HepG2 (cell line): ENCODE measurements around the gene ATP6V0A1. TPM values are rescaled to one million over a fixed set of nuclear protein-coding genes. Genes with fewer than 3 reads are reported as not detected.

Experiments used
- ATAC-seq: fragments of 200-7000 bp; cut with Tn5 transposase; 3 replicates; pipeline ENCODE4 v1.9.1; 2020; ENCODE audit warnings: mild to moderate bottlenecking, moderate library complexity
- BruUV-seq: library from RNA; stranded (reverse); fragments of 400-500 nt; replicated peaks from 2 replicates; lab custom pipeline; 2021; lab: Mats Ljungman, UMichigan
- CTCF ChIA-PET: fragments of 300-600 bp; formaldehyde crosslinking; extraction: SDS; loops from one replicate; lab custom pipeline; 2021; ENCODE audit warnings: low total read pairs, inconsistent platforms, low intra/inter-chr PET ratio; lab: Yijun Ruan, JAX
- POLR2A ChIA-PET: fragments of 350-600 bp; sonication (Branson Sonifier 250); formaldehyde crosslinking; loops from one replicate; lab custom pipeline; 2020; ENCODE audit warnings: antibody characterized with exemption, inconsistent platforms; lab: Yijun Ruan, JAX
- DNase-seq: peaks from one replicate; pipeline ENCODE4 v3.0.0-alpha.2; 2015; ENCODE audit warnings: low spot score
- FAIRE-seq: peaks from 3 replicates; lab custom pipeline; 2011; peaks lifted over from hg19 to GRCh38; lab: Jason Lieb, UNC
- H2AFZ ChIP-seq: one replicate; pipeline ENCODE4 v1.6.1; 2011; ENCODE audit warnings: low read length, inconsistent platforms
- H3K27ac ChIP-seq: fragments of 300-600 bp; 3 replicates; pipeline ENCODE4 v1.8.0; 2011; ENCODE audit warnings: mixed run types, mild to moderate bottlenecking, mixed read lengths, low read length, inconsistent platforms; ENCODE audit not compliant: insufficient read depth; ENCODE audit errors: extremely low read length
- H3K27me3 ChIP-seq, 2 experiments: fragments of 200-600 bp in 1 of 2; 2 replicates in 1 of 2; 3 replicates in 1 of 2; pipeline versions ENCODE4 v1.6.0 to v1.8.0; 2011; ENCODE audit warnings: low read length in 2 of 2, mild to moderate bottlenecking in 2 of 2, moderate library complexity in 2 of 2, inconsistent platforms in 1 of 2; ENCODE audit not compliant: insufficient read depth in 2 of 2, control insufficient read depth in 1 of 2
- H3K36me3 ChIP-seq, 2 experiments: fragments of 200-600 bp in 1 of 2; replicated peaks in 1 of 2; 2 replicates in 1 of 2; 3 replicates in 1 of 2; pipeline versions ENCODE4 v1.5.1 to v1.8.0; 2011; ENCODE audit warnings: low read length in 2 of 2, inconsistent platforms in 1 of 2; ENCODE audit not compliant: insufficient read depth in 2 of 2, control insufficient read depth in 1 of 2
- H3K4me1 ChIP-seq: 2 replicates; pipeline ENCODE4 v1.5.1; 2012; ENCODE audit warnings: low read length, inconsistent platforms; ENCODE audit not compliant: insufficient read depth
- H3K4me2 ChIP-seq: 2 replicates; pipeline ENCODE4 v1.6.0; 2011; ENCODE audit warnings: low read depth, low read length, inconsistent platforms
- H3K4me3 ChIP-seq, 3 experiments: fragments of 200-600 bp in 1 of 3; sonication (generic), shearing (Covaris generic) in 1 of 3; replicated peaks in 1 of 3; 2 replicates each; pipeline ENCODE4 v1.5.1; 2011 to 2016; ENCODE audit warnings: low read length in 3 of 3, inconsistent platforms in 2 of 3, low read depth in 2 of 3, mild to moderate bottlenecking in 2 of 3, control low read depth in 1 of 3, mixed read lengths in 1 of 3; ENCODE audit not compliant: insufficient read depth in 1 of 3
- H3K79me2 ChIP-seq: one replicate; pipeline ENCODE4 v1.6.1; 2011; ENCODE audit warnings: low read length, inconsistent platforms; ENCODE audit not compliant: insufficient read depth
- H3K9ac ChIP-seq: 2 replicates; pipeline ENCODE4 v1.6.0; 2011; ENCODE audit warnings: mild to moderate bottlenecking, low read depth, low read length, inconsistent platforms; ENCODE audit not compliant: insufficient read depth
- H3K9me3 ChIP-seq: 2 replicates; pipeline ENCODE4 v1.5.1; 2012; ENCODE audit warnings: mild to moderate bottlenecking, low read length
- H4K20me1 ChIP-seq: 2 replicates; pipeline ENCODE4 v1.6.0; 2011; ENCODE audit warnings: inconsistent platforms, mild to moderate bottlenecking, low read length, moderate library complexity; ENCODE audit not compliant: insufficient read depth
- AGO1 ChIP-seq: fragments of 200-400 bp; formaldehyde crosslinking; IDR thresholded peaks from 2 replicates; pipeline ENCODE4 v1.6.1; 2017; ENCODE audit warnings: mild to moderate bottlenecking, low read depth, low read length, moderate library complexity; ENCODE audit not compliant: poor library complexity, severe bottlenecking
- EP300 ChIP-seq, 3 experiments: sonication (generic) in 1 of 3; formaldehyde crosslinking in 1 of 3; IDR thresholded peaks; 2 replicates each; pipeline versions ENCODE4 v1.5.1 to v1.6.1; 2011 to 2020; ENCODE audit warnings: low read depth in 2 of 3, low read length in 2 of 3, borderline replicate concordance in 1 of 3, improper control_type of control experiment in 1 of 3, mild to moderate bottlenecking in 1 of 3, missing genetic modification reagents in 1 of 3, moderate library complexity in 1 of 3
- FOXK1 ChIP-seq: sonication (generic); formaldehyde crosslinking; IDR thresholded peaks from 2 replicates; pipeline ENCODE4 v1.4.0; 2020; ENCODE audit warnings: low read depth, missing genetic modification reagents, borderline replicate concordance
- NFRKB ChIP-seq: fragments of 450-650 bp; IDR thresholded peaks from 2 replicates; pipeline ENCODE4 v1.6.1; 2017
- PRDM10 ChIP-seq: sonication (generic); formaldehyde crosslinking; IDR thresholded peaks from 2 replicates; pipeline ENCODE4 v1.4.0; 2020; ENCODE audit warnings: low read depth, missing genetic modification reagents
- PRMT3 ChIP-seq: sonication (generic); formaldehyde crosslinking; IDR thresholded peaks from 2 replicates; pipeline ENCODE4 v1.8.1; 2022; ENCODE audit warnings: low read depth, mild to moderate bottlenecking, moderate library complexity, missing genetic modification reagents, borderline replicate concordance
- STAT6 ChIP-seq: sonication (generic); formaldehyde crosslinking; IDR thresholded peaks from 2 replicates; pipeline ENCODE4 v1.4.0; 2020; ENCODE audit warnings: missing genetic modification reagents, mild to moderate bottlenecking, borderline replicate concordance
- TFDP2 ChIP-seq: sonication (generic); formaldehyde crosslinking; IDR thresholded peaks from 2 replicates; pipeline ENCODE4 v1.4.0; 2020; ENCODE audit warnings: missing genetic modification reagents
- ZBTB3 ChIP-seq: sonication (generic); formaldehyde crosslinking; IDR thresholded peaks from 2 replicates; pipeline ENCODE4 v1.4.0; 2020; ENCODE audit warnings: low read depth, mild to moderate bottlenecking, moderate library complexity, missing genetic modification reagents, borderline replicate concordance
- ZNF20 ChIP-seq: sonication (generic); formaldehyde crosslinking; IDR thresholded peaks from 2 replicates; pipeline ENCODE4 v1.4.0; 2020; ENCODE audit warnings: mild to moderate bottlenecking, moderate library complexity, missing genetic modification reagents
- ZNF264 ChIP-seq: sonication (generic); formaldehyde crosslinking; IDR thresholded peaks from 2 replicates; pipeline ENCODE4 v1.4.0; 2020; ENCODE audit warnings: missing genetic modification reagents
- WGBS: methylation state at CpG from one replicate; pipeline ENCODE4 v1.1.6; 2017; ENCODE audit warnings: low lambda C conversion rate; 5-methylcytosine and 5-hydroxymethylcytosine counted together
- in situ Hi-C: cut with HindIII; loops from 2 replicates; pipeline ENCODE4 v1.10.0; 2017; ENCODE audit warnings: low pct_unique_long_range_greater_than_20kb; ENCODE audit not compliant: extremely low pct_ligation_motif_present
- intact Hi-C: fragments of 100-400 bp; cut with micrococcal nuclease; formaldehyde crosslinking; loops from one replicate; pipeline ENCODE4 v1.10.0; 2022; ENCODE audit not compliant: unreplicated experiment
- polyA plus RNA-seq, 8 experiments: library from polyadenylated mRNA; depleted of rRNA in 3 of 8; stranded (reverse) in 7 of 8; unstranded in 1 of 8; fragments of >200 nt; fragmentation: Illumina TruSeq in 4 of 8; extraction: Trizol in 4 of 8; gene quantifications; 2 replicates each; pipeline versions ENCODE4 v1.2.1 to v1.2.3, GENCODE V29; 2011 to 2016; ENCODE audit warnings: low read depth in 4 of 8, missing spikeins in 1 of 8, mixed read lengths in 1 of 8; ENCODE audit not compliant: insufficient read depth in 1 of 8
- total RNA-seq, 5 experiments: library from RNA; depleted of rRNA; stranded (reverse); fragments of >200 nt; fragmentation: Illumina TruSeq; extraction: Trizol; gene quantifications; 2 replicates each; pipeline ENCODE4 v1.2.3, GENCODE V29; 2016; ENCODE audit warnings: low read depth in 1 of 5

Gene ATP6V0A1
- total and polyA plus RNA-seq, 2 of the 13 experiments (the other 11 are each of a cell fraction or from before 2014, with no cell fraction given) = 27.9 to 54.1 TPM

- WGBS = over 99% methylated on average over 8 of the region's 8 CpGs
- no TSS peak for BruUV-seq
- Histone ChIP-seq H4K20me1 (no peaks in the 10 kb centered on the region), H3K4me3 (no peak overlapping the region), H3K4me2 (no peak overlapping the region), H3K9me3 (no peaks in the 10 kb centered on the region), H3K4me1 (peaks cover 34% of the 10 kb centered on the region), H3K36me3 (peaks cover 21 to 36% of the 10 kb centered on the region in 2 experiments), H3K27me3 (no peaks in the 10 kb centered on the region), H3K9ac (no peak overlapping the region), H3K27ac (no peak overlapping the region), H2AFZ (no peak overlapping the region), H3K79me2 (no peaks in the 10 kb centered on the region)
- ChIA-PET CTCF (no interaction called here), POLR2A (no interaction called here)
- ATAC-seq (no peak), FAIRE-seq (no peak), DNase-seq (no peak)
- in situ Hi-C loops (loop anchor here (5.0 kb wide), 1 partner anchor 93 kb away; the partner anchor contains the start of gene CAVIN1), intact Hi-C loops (no loop called here)
- TF ChIP-seq ZNF264 = no peak
- no peak for TF ChIP-seq FOXK1
- TF ChIP-seq PRDM10 (CRISPR knock-in tag) = no peak
- TF ChIP-seq AGO1 = no peak
- TF ChIP-seq TFDP2 (CRISPR knock-in tag) = no peak
- no peak for TF ChIP-seq ZNF20
- TF ChIP-seq NFRKB = no peak
- TF ChIP-seq ZBTB3 = no peak
- no peak for TF ChIP-seq EP300 (IDR thresholded peaks at IDR 0.05; ENCODE audit: low read depth in 2 of 2, low read length in 2 of 2)
- TF ChIP-seq EP300 (CRISPR knock-in tag; IDR thresholded peaks at IDR 0.05; ENCODE audit: borderline replicate concordance) = no peak
- TF ChIP-seq STAT6 (CRISPR knock-in tag) = no peak
- no peak for TF ChIP-seq PRMT3 (CRISPR knock-in tag)
Observed at GRCh38 chr17:42514867-42515266, 56.2 kb downstream of the ATP6V0A1 start.
